Smooth muscle cell (in vitro differentiated cells): Measurements from ENCODE around the gene TRUB2. TPM values are rescaled to one million over a fixed set of nuclear protein-coding genes. Genes with fewer than 3 reads are reported as not detected.

ENCODE experiments used
- DNase-seq: peaks from one replicate; lab custom pipeline; 2025; ENCODE audit not compliant: unreplicated experiment; lab: John Stamatoyannopoulos, UW
- H2AFZ ChIP-seq: fragments of 200-600 bp; sonication (generic); 2 replicates; pipeline ENCODE4 v1.6.0; 2016; ENCODE audit warnings: antibody characterized with exemption, low read depth, mild to moderate bottlenecking
- H3F3A ChIP-seq: fragments of 200-600 bp; sonication (generic); 2 replicates; pipeline ENCODE4 v1.6.0; 2017; ENCODE audit warnings: antibody characterized with exemption, low read depth
- H3K27ac ChIP-seq: fragments of 200-600 bp; sonication (generic); 2 replicates; pipeline ENCODE4 v1.5.1; 2016; ENCODE audit warnings: low read depth, mild to moderate bottlenecking
- H3K27me3 ChIP-seq: fragments of 200-600 bp; sonication (generic); 2 replicates; pipeline ENCODE4 v1.6.1; 2016; ENCODE audit warnings: low read depth, mild to moderate bottlenecking
- H3K36me3 ChIP-seq: fragments of 200-600 bp; sonication (generic); 2 replicates; pipeline ENCODE4 v1.5.1; 2016; ENCODE audit warnings: low read depth
- H3K4me1 ChIP-seq: fragments of 200-600 bp; sonication (generic); 2 replicates; pipeline ENCODE4 v1.5.1; 2016; ENCODE audit warnings: low read depth
- H3K4me2 ChIP-seq: fragments of 200-600 bp; sonication (generic); 2 replicates; pipeline ENCODE4 v1.6.0; 2016; ENCODE audit warnings: mild to moderate bottlenecking
- H3K4me3 ChIP-seq: fragments of 200-600 bp; sonication (generic); 2 replicates; pipeline ENCODE4 v1.5.1; 2016; ENCODE audit warnings: mild to moderate bottlenecking
- H3K79me2 ChIP-seq: fragments of 200-600 bp; sonication (generic); 2 replicates; pipeline ENCODE4 v1.6.0; 2016; ENCODE audit warnings: low read depth, mild to moderate bottlenecking
- H3K9ac ChIP-seq: fragments of 200-600 bp; sonication (generic); 2 replicates; pipeline ENCODE4 v1.6.0; 2016; ENCODE audit warnings: low read depth
- H3K9me3 ChIP-seq: fragments of 200-600 bp; sonication (generic); replicated peaks from 2 replicates; pipeline ENCODE4 v1.5.1; 2016; ENCODE audit warnings: low read depth
- H4K20me1 ChIP-seq: fragments of 200-600 bp; sonication (generic); 2 replicates; pipeline ENCODE4 v1.6.0; 2016; ENCODE audit warnings: low read depth
- WGBS: methylation state at CpG from one replicate; pipeline ENCODE4 v1.1.7; 2016; ENCODE audit warnings: low lambda C conversion rate; 5-methylcytosine and 5-hydroxymethylcytosine counted together
- polyA plus RNA-seq: library from polyadenylated mRNA; unstranded; fragments of >200 nt; fragmentation: Nextera tagmentation; extraction: Ambion mirVana; gene quantifications from 2 replicates; pipeline ENCODE4 v1.2.1, GENCODE V29; 2016
- total RNA-seq: library from RNA; depleted of rRNA; stranded (reverse); fragments of >200 nt; gene quantifications from 2 replicates; pipeline ENCODE4 v1.2.3, GENCODE V29; 2014
- TF ChIP-seq, protein P1 (sequence below): fragments of 200-600 bp; sonication (generic); IDR thresholded peaks from 2 replicates; pipeline ENCODE4 v1.5.1; 2017; ENCODE audit warnings: borderline replicate concordance, mild to moderate bottlenecking, antibody characterized with exemption; ENCODE audit not compliant: insufficient read depth, poor library complexity, severe bottlenecking

TRUB2 gene
- total and polyA plus RNA-seq, 2 experiments from 2014 or later = 9.0 to 33.2 TPM

DNA sequence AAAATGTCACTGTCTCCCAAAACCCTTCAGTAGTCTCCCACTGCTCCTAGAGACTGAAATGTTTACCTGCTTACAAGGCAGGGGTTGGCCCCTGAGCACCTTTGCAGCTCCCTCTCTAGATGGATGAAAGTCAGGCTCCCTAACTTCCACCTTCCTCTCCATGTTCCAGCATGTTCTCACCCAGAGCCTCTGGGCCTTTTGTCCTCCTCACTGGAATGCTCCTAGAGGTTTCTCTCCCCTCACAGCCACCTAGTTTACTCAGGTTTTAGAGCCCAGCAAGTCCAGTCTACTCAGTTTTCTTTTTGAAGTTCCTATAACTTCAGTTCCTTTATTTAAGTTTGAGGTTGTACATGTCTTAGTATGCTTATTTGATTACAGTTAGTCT is 48.1 kb upstream of the TRUB2 start:
- DNase-seq = no peak
- Histone ChIP-seq H3K9ac (peak overlapping the region; percentile 91), H3K9me3 (no peaks in the 10 kb centered on the region), H3K27ac (peak overlapping the region; percentile 93), H3K27me3 (no peaks in the 10 kb centered on the region), H4K20me1 (peaks cover 8% of the 10 kb centered on the region), H3K4me2 (peak overlapping the region; percentile 89), H3F3A (peaks cover 7% of the 10 kb centered on the region), H3K4me1 (peaks cover 7% of the 10 kb centered on the region), H3K79me2 (peaks cover 26% of the 10 kb centered on the region), H2AFZ (no peak overlapping the region), H3K36me3 (no peaks in the 10 kb centered on the region), H3K4me3 (peak overlapping the region; percentile 80)
- TF ChIP-seq, protein P1, sequence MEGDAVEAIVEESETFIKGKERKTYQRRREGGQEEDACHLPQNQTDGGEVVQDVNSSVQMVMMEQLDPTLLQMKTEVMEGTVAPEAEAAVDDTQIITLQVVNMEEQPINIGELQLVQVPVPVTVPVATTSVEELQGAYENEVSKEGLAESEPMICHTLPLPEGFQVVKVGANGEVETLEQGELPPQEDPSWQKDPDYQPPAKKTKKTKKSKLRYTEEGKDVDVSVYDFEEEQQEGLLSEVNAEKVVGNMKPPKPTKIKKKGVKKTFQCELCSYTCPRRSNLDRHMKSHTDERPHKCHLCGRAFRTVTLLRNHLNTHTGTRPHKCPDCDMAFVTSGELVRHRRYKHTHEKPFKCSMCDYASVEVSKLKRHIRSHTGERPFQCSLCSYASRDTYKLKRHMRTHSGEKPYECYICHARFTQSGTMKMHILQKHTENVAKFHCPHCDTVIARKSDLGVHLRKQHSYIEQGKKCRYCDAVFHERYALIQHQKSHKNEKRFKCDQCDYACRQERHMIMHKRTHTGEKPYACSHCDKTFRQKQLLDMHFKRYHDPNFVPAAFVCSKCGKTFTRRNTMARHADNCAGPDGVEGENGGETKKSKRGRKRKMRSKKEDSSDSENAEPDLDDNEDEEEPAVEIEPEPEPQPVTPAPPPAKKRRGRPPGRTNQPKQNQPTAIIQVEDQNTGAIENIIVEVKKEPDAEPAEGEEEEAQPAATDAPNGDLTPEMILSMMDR = no peak

DNA sequence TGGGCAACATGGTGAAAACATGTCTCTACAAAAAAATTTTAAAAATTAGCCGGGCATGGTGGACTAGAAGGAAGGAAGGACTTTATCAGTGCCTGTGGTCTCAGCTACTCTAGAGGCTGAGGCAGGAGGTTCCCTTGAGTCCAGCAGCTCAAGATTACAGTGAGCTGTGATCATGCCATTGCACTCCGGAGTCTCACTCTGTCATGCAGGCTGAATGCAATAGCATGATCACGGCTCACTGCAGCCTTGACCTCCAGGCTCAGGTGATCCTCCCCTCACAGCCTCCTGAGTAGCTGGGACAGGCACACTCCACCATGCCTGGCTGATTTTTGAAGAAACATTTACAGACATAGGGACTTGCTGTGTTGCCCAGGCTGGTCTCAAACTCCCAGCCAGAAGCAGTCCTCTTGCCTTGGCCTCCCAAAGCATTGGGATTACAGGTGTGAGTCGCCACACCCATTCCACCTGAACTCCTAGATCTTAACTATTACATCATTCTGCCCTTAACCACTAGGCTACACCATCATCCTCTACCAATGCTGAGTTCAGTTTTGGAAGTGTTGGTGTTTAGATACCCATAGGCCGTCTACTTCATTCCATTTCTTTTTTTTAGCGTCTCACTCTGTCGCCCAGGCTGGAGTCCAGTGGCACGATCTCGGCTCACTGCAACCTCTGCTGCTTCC is 46.9 kb upstream of the TRUB2 start:
- H3K4me3 ChIP-seq = no peak overlapping the region
- 97% methylated on average over 9 of the region's 9 CpGs for WGBS
- TF ChIP-seq, protein P1 = no peak

DNA sequence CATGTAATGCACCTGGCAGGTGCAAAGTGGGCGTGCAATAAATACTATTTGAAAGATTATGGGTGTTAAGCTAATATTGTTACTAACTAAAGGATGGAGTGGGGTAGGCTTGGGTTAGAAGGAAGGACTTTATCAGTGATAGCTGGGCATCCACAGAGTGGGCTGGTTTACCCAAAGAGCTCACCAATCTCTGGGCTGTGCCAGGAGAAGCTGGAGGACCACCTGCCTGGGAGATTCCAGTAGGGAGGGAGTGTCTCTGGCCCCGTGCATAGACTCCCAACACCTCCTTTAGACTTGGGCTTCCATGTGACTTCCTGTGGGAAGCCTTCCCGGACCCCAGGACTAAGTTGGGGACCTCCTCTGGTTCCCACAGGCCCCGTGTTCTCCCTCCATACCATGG is 43.3 kb upstream of the TRUB2 start:
- H3K4me1 ChIP-seq = peaks cover 8% of the 10 kb centered on the region
- TF ChIP-seq, protein P1 = no peak
- no peak overlapping the region for H3K4me3 ChIP-seq
- no peak for DNase-seq
- peaks cover 3% of the 10 kb centered on the region for H3F3A ChIP-seq
- 78% methylated on average over 4 of the region's 4 CpGs for WGBS
- H3K36me3 ChIP-seq = no peaks in the 10 kb centered on the region
- no peaks in the 10 kb centered on the region for H4K20me1 ChIP-seq
- no peaks in the 10 kb centered on the region for H3K27me3 ChIP-seq
- H3K27ac ChIP-seq = no peak overlapping the region
- H3K9me3 ChIP-seq = no peaks in the 10 kb centered on the region
- H3K79me2 ChIP-seq = no peaks in the 10 kb centered on the region
- no peak overlapping the region for H3K9ac ChIP-seq
- H3K4me2 ChIP-seq = peak overlapping the region; percentile 87
- no peak overlapping the region for H2AFZ ChIP-seq

More for the DNA sequence above, 46.9 kb upstream of the TRUB2 start:
- peaks cover 11% of the 10 kb centered on the region for H3K4me1 ChIP-seq
- DNase-seq = no peak
- no peak overlapping the region for H3K4me2 ChIP-seq
- peaks cover 7% of the 10 kb centered on the region for H3F3A ChIP-seq
- H3K9ac ChIP-seq = no peak overlapping the region
- H4K20me1 ChIP-seq = no peaks in the 10 kb centered on the region
- no peaks in the 10 kb centered on the region for H3K27me3 ChIP-seq
- no peaks in the 10 kb centered on the region for H3K36me3 ChIP-seq
- H3K9me3 ChIP-seq = no peaks in the 10 kb centered on the region
- H3K79me2 ChIP-seq = peaks cover 25% of the 10 kb centered on the region
- H2AFZ ChIP-seq = no peak overlapping the region
- H3K27ac ChIP-seq = no peak overlapping the region

DNA sequence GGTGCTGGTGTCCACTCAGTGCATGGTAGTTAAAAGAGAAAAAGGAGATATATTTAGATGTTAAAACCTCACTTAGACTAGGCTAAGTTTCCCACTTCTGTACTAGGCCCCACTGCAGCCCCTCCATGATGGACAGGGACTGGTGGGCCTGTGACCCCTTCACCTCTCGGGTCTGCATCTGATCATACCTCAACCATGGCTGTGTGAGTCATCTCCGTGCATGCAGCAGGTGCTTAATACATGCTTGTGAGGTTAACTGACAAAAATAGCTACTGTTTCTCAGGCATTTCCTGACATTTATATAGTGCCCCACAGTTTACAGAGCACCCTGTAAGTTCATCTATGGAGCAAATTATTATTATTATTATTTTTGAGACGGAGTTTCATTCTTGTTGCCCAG is 40.5 kb upstream of the TRUB2 start:
- TF ChIP-seq, protein P1 = no peak
- H3K9me3 ChIP-seq = no peaks in the 10 kb centered on the region
- no peak overlapping the region for H2AFZ ChIP-seq
- 94% methylated on average over 3 of the region's 3 CpGs for WGBS
- no peak overlapping the region for H3K4me3 ChIP-seq
- DNase-seq = no peak
- no peaks in the 10 kb centered on the region for H3K36me3 ChIP-seq
- no peak overlapping the region for H3K9ac ChIP-seq
- H3K4me1 ChIP-seq = peaks cover 4% of the 10 kb centered on the region
- no peaks in the 10 kb centered on the region for H3F3A ChIP-seq
- H3K4me2 ChIP-seq = no peak overlapping the region
- no peaks in the 10 kb centered on the region for H3K79me2 ChIP-seq
- no peak overlapping the region for H3K27ac ChIP-seq
- no peaks in the 10 kb centered on the region for H4K20me1 ChIP-seq
- H3K27me3 ChIP-seq = no peaks in the 10 kb centered on the region
